Mesothelial cell of epicardium (in vitro differentiated cells): ENCODE results near the gene ZNF853. TPM values are rescaled to one million over a fixed set of nuclear protein-coding genes. Genes with fewer than 3 reads are reported as not detected.

Source experiments
- DNase-seq, 2 experiments: peaks; one replicate each; pipeline ENCODE4 v3.0.0; 2021; ENCODE audit warnings: low spot score in 2 of 2; ENCODE audit not compliant: unreplicated experiment in 2 of 2
- H3K27ac Mint-ChIP-seq: 2 replicates; pipeline ENCODE4 v1.8.0; 2021; ENCODE audit warnings: mixed read lengths
- H3K27me3 Mint-ChIP-seq: 2 replicates; pipeline ENCODE4 v1.8.0; 2021; ENCODE audit warnings: low read depth, mixed read lengths
- H3K36me3 Mint-ChIP-seq: 2 replicates; pipeline ENCODE4 v1.8.0; 2021; ENCODE audit warnings: mixed read lengths
- H3K4me1 Mint-ChIP-seq: 2 replicates; pipeline ENCODE4 v1.8.0; 2021; ENCODE audit warnings: mixed read lengths
- H3K4me3 Mint-ChIP-seq: 2 replicates; pipeline ENCODE4 v1.8.0; 2021; ENCODE audit warnings: mild to moderate bottlenecking, moderate library complexity, mixed read lengths
- H3K9me3 Mint-ChIP-seq: 2 replicates; pipeline ENCODE4 v1.8.0; 2021; ENCODE audit warnings: mixed read lengths
- total RNA-seq: library from RNA; stranded (reverse); gene quantifications from 3 replicates; pipeline ENCODE4 v1.2.1, GENCODE V29; 2021
- TF ChIP-seq, protein P1 (sequence below): fragments of 200-600 bp; sonication (generic); IDR thresholded peaks from one replicate; pipeline ENCODE4 v1.5.0; 2021; ENCODE audit warnings: antibody characterized with exemption; ENCODE audit not compliant: unreplicated experiment

ZNF853 gene
- total RNA-seq, 1 donor from 2014 or later = 22.7 TPM

DNA sequence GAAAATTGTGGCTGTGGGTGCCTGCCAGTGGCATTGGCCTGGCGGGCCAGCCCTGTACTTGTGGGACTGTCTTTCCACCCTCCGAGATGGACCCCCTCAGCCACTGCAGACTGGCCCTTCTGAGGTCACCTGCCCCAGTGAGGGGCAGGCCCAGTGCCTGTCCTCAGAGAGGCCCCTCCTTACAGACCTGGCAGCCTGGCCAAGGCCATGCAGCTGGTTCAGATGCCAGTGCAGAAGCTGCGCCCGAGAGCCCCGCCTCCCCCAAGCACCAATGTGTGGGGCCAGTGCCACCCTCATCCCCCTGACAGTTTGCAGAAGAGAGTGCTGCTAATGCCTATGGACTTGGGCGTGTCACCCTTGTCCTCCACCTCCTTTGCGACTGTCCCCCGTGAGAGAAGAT is 31.7 kb downstream of the ZNF853 start:
- Mint-ChIP-seq H3K27ac (no peak overlapping the region), H3K4me3 (no peak overlapping the region), H3K27me3 (no peaks in the 10 kb centered on the region), H3K4me1 (no peaks in the 10 kb centered on the region), H3K9me3 (peaks cover 5% of the 10 kb centered on the region), H3K36me3 (peaks cover 33% of the 10 kb centered on the region)
- TF ChIP-seq, protein P1, sequence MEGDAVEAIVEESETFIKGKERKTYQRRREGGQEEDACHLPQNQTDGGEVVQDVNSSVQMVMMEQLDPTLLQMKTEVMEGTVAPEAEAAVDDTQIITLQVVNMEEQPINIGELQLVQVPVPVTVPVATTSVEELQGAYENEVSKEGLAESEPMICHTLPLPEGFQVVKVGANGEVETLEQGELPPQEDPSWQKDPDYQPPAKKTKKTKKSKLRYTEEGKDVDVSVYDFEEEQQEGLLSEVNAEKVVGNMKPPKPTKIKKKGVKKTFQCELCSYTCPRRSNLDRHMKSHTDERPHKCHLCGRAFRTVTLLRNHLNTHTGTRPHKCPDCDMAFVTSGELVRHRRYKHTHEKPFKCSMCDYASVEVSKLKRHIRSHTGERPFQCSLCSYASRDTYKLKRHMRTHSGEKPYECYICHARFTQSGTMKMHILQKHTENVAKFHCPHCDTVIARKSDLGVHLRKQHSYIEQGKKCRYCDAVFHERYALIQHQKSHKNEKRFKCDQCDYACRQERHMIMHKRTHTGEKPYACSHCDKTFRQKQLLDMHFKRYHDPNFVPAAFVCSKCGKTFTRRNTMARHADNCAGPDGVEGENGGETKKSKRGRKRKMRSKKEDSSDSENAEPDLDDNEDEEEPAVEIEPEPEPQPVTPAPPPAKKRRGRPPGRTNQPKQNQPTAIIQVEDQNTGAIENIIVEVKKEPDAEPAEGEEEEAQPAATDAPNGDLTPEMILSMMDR = no peak
- no peak for DNase-seq

DNA sequence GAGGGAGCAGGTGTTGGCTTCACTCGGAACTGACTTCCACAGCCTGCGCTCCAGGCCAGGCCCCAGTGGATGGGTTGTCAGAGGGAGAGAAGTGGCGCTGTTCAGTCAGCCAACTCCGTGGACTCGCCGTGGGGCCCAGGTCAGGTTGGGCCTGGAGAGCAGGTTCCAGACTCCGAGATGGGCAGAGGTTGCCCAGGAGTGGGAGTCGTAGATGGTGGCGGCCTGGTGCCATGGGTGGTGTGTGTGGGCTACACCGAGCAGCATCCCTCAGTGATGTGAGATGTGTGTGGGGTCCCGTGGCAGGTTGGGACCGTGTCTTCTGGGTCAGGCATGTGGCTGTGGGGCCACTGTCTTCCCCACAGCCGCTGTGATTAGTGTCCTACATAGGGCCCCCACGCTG is 32.1 kb downstream of the ZNF853 start:
- no peak overlapping the region for H3K27ac Mint-ChIP-seq

DNA sequence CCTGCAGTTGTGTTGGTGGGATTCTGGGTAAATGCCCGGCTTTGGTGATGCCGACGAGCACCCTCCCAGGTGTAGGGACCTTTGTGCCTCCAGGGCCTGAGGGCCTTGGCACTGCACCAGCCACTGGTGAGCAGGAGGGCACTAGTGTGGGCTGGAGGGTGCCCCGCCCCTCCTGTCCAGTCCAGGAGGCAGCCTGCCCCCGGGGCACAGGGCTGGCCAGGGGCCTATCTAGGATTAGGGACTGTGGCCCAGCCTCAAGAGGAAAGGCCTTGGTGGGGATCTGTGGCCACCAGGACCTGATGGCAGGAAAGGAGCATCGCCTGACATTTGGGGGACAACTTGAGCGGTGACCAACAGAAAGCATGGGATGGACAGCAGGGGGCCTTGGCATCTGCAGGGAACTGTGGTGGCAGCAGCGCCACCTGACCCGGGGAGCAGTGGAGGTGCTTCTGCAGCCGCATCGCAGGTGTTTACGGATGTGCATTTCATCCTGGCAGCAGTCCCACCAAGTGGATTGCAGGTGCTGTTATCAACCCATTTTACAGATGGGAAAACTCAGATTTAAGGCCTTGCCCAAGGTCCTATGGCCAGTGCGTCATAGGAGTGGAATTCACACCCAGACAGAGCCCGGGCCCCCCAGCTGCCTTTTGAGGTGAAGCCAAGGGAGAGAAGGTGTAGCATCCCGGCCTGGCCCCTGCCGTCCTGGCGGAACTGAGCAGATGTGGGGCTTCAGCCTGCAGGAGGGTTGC is 32.8 kb downstream of the ZNF853 start:
- TF ChIP-seq, protein P1 = no peak
- Mint-ChIP-seq H3K36me3 (peaks cover 34% of the 10 kb centered on the region), H3K27ac (no peak overlapping the region), H3K27me3 (no peaks in the 10 kb centered on the region), H3K9me3 (peaks cover 5% of the 10 kb centered on the region), H3K4me3 (no peak overlapping the region), H3K4me1 (no peaks in the 10 kb centered on the region)
- no peak for DNase-seq

More for the DNA sequence above, 32.1 kb downstream of the ZNF853 start:
- peaks cover 5% of the 10 kb centered on the region for H3K9me3 Mint-ChIP-seq
- peaks cover 34% of the 10 kb centered on the region for H3K36me3 Mint-ChIP-seq
- no peak for DNase-seq
- no peak overlapping the region for H3K4me3 Mint-ChIP-seq
- TF ChIP-seq, protein P1 = no peak
- no peaks in the 10 kb centered on the region for H3K27me3 Mint-ChIP-seq
- no peaks in the 10 kb centered on the region for H3K4me1 Mint-ChIP-seq

DNA sequence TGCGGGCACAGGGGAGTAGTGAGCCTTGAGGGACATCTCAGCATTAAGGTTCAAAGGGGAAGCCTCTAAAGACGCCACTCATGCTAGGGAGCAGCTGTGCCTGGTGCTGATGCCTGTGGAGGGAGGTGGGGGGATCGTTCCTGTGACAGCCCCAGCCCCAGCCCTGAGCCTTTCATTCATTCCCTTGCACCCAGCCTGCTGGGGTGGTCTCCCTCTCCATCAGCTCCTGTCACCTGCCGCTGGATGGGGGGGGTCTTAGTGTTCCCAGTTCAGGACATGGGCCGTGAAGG is 33.4 kb downstream of the ZNF853 start:
- H3K4me3 Mint-ChIP-seq = no peak overlapping the region
- DNase-seq = no peak
- no peaks in the 10 kb centered on the region for H3K4me1 Mint-ChIP-seq
- H3K9me3 Mint-ChIP-seq = peaks cover 5% of the 10 kb centered on the region
- H3K27me3 Mint-ChIP-seq = no peaks in the 10 kb centered on the region
- peaks cover 34% of the 10 kb centered on the region for H3K36me3 Mint-ChIP-seq
- TF ChIP-seq, protein P1 = no peak
- H3K27ac Mint-ChIP-seq = no peak overlapping the region

DNA sequence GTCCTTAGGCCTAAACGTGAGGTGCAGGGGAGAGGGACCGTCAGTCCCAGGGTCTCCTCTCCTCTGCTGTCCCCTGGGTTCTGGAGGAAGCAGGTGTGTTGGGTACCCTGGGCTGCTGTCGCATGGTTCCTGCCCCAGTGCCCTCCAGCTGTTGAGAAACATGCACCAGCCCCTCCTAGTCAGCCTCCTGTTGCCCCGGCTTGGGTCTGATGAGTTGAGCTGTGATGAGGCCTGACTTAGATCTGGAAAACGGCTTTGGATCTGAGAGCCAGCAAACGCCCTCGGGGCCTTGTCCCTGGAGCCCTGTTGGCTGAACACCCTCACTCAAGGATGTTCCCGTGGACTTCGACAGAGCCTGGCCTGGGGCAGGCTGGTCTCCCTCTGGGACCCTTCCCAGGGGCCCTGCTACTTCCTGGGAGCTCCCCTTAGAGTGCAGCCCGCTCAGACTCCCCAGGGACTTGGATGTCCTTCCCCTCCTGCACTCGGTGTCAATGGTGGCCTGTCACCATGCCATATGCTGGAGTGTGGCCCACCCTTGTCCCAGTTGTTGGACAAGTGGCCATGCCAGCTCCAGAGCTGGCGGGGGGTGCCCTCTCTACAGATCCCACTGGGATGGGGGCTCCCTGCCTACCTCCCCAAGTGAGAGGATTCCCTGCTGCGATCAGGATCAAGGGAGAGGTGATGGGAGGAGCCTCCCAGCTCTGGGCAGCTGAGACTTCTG is 34.0 kb downstream of the ZNF853 start:
- Mint-ChIP-seq H3K9me3 (peaks cover 5% of the 10 kb centered on the region), H3K4me1 (no peaks in the 10 kb centered on the region), H3K4me3 (no peak overlapping the region), H3K27me3 (no peaks in the 10 kb centered on the region), H3K36me3 (peaks cover 31% of the 10 kb centered on the region), H3K27ac (no peak overlapping the region)
- no peak for DNase-seq
- TF ChIP-seq, protein P1 = no peak
